Neural cell (in vitro differentiated cells): ENCODE measurements around the gene FKBP1B.
"Not testable (repeated sequence)": the region's sequence is repeated elsewhere in the genome, so short reads cannot be mapped to it uniquely, and the experiment has no call there.

Experiments used
- EP300 ChIP-seq: fragments of 450-650 bp; conservative IDR thresholded peaks from 2 replicates; pipeline ENCODE4 v1.6.1; 2014; ENCODE audit warnings: antibody characterized with exemption, mild to moderate bottlenecking, moderate library complexity; ENCODE audit not compliant: poor library complexity, severe bottlenecking
- EZH2 ChIP-seq: fragments of 200-600, 300-800 bp; shearing (Covaris generic), sonication (generic); IDR thresholded peaks from 2 replicates; pipeline ENCODE4 v1.6.1; 2014; ENCODE audit warnings: antibody characterized with exemption, low read length, borderline replicate concordance, mild to moderate bottlenecking; ENCODE audit not compliant: insufficient read depth, poor library complexity, severe bottlenecking
- MXI1 ChIP-seq: fragments of 450-650 bp; conservative IDR thresholded peaks from 2 replicates; pipeline ENCODE4 v1.6.1; 2014; ENCODE audit warnings: antibody characterized with exemption, mild to moderate bottlenecking; ENCODE audit not compliant: poor library complexity, severe bottlenecking
- POLR2AphosphoS5 ChIP-seq: IDR thresholded peaks from 2 replicates; pipeline ENCODE4 v1.6.1; 2012
- RAD21 ChIP-seq: fragments of 450-650 bp; conservative IDR thresholded peaks from 2 replicates; pipeline ENCODE4 v1.6.1; 2014; ENCODE audit warnings: antibody characterized with exemption, mild to moderate bottlenecking, moderate library complexity
- TAF1 ChIP-seq: IDR thresholded peaks from 2 replicates; pipeline ENCODE4 v1.6.1; 2012; ENCODE audit warnings: low read depth
- TF ChIP-seq, protein P1 (sequence below): fragments of 450-650 bp; IDR thresholded peaks from 2 replicates; pipeline ENCODE4 v1.5.1; 2014; ENCODE audit warnings: antibody characterized with exemption, mild to moderate bottlenecking, moderate library complexity; ENCODE audit not compliant: poor library complexity, severe bottlenecking
- TF ChIP-seq, protein P2 (sequence below): IDR thresholded peaks from 2 replicates; pipeline ENCODE4 v1.6.1; 2012; ENCODE audit warnings: borderline replicate concordance

DNA sequence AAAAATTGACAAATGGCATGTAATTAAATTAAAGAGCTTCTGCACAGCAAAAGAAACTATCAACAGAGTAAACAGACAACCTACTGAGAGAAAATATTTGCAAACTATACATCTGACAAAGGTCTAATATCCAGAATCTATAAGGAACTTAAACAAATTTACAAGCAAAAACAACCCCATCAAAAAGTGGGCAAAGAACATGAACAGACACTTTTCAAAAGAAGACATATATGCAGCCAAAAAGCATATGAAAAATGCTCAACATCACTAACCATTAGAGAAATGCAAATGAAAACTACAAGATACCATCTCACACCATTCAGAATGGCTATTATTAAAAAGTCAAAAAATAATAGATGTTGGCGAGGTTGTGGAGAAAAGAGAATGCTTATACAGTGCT lies 59.9 kb downstream of the FKBP1B start:
- not testable (repeated sequence) for TF ChIP-seq RAD21, POLR2AphosphoS5, MXI1, EZH2, EP300, TAF1
- TF ChIP-seq, protein P1, sequence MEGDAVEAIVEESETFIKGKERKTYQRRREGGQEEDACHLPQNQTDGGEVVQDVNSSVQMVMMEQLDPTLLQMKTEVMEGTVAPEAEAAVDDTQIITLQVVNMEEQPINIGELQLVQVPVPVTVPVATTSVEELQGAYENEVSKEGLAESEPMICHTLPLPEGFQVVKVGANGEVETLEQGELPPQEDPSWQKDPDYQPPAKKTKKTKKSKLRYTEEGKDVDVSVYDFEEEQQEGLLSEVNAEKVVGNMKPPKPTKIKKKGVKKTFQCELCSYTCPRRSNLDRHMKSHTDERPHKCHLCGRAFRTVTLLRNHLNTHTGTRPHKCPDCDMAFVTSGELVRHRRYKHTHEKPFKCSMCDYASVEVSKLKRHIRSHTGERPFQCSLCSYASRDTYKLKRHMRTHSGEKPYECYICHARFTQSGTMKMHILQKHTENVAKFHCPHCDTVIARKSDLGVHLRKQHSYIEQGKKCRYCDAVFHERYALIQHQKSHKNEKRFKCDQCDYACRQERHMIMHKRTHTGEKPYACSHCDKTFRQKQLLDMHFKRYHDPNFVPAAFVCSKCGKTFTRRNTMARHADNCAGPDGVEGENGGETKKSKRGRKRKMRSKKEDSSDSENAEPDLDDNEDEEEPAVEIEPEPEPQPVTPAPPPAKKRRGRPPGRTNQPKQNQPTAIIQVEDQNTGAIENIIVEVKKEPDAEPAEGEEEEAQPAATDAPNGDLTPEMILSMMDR = not testable (repeated sequence)
- TF ChIP-seq, protein P2, sequence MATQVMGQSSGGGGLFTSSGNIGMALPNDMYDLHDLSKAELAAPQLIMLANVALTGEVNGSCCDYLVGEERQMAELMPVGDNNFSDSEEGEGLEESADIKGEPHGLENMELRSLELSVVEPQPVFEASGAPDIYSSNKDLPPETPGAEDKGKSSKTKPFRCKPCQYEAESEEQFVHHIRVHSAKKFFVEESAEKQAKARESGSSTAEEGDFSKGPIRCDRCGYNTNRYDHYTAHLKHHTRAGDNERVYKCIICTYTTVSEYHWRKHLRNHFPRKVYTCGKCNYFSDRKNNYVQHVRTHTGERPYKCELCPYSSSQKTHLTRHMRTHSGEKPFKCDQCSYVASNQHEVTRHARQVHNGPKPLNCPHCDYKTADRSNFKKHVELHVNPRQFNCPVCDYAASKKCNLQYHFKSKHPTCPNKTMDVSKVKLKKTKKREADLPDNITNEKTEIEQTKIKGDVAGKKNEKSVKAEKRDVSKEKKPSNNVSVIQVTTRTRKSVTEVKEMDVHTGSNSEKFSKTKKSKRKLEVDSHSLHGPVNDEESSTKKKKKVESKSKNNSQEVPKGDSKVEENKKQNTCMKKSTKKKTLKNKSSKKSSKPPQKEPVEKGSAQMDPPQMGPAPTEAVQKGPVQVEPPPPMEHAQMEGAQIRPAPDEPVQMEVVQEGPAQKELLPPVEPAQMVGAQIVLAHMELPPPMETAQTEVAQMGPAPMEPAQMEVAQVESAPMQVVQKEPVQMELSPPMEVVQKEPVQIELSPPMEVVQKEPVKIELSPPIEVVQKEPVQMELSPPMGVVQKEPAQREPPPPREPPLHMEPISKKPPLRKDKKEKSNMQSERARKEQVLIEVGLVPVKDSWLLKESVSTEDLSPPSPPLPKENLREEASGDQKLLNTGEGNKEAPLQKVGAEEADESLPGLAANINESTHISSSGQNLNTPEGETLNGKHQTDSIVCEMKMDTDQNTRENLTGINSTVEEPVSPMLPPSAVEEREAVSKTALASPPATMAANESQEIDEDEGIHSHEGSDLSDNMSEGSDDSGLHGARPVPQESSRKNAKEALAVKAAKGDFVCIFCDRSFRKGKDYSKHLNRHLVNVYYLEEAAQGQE = not testable (repeated sequence)
